GM12872 (cell line): ENCODE results near the gene OSBP2.

Experiments used
- TF ChIP-seq, protein P1 (sequence below): IDR thresholded peaks from 3 replicates; pipeline ENCODE4 v1.5.1; 2011; ENCODE audit warnings: low read depth, mild to moderate bottlenecking, low read length, moderate library complexity; ENCODE audit not compliant: insufficient read depth

OSBP2 gene

DNA sequence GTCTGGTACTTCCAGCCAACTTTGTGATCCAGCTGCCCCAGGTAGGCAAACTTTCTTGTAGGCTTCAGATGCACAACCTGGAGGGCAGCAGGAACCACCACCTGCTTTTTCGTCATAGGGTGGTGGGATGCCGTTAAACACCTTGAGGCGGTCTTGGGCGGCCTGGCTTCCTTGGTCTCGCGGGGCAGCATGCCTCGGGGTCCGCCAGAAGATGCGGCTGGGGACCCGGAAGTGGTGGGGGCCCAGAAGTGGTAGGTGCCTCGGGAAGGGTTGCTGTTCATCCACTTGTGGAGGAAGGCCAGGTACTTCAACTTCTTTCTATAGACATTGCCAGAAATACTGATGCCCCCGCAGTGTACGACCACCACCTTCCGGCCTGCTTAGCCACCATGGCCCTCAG lies 40.3 kb upstream of the OSBP2 start:
- TF ChIP-seq, protein P1, sequence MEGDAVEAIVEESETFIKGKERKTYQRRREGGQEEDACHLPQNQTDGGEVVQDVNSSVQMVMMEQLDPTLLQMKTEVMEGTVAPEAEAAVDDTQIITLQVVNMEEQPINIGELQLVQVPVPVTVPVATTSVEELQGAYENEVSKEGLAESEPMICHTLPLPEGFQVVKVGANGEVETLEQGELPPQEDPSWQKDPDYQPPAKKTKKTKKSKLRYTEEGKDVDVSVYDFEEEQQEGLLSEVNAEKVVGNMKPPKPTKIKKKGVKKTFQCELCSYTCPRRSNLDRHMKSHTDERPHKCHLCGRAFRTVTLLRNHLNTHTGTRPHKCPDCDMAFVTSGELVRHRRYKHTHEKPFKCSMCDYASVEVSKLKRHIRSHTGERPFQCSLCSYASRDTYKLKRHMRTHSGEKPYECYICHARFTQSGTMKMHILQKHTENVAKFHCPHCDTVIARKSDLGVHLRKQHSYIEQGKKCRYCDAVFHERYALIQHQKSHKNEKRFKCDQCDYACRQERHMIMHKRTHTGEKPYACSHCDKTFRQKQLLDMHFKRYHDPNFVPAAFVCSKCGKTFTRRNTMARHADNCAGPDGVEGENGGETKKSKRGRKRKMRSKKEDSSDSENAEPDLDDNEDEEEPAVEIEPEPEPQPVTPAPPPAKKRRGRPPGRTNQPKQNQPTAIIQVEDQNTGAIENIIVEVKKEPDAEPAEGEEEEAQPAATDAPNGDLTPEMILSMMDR: no peak

DNA sequence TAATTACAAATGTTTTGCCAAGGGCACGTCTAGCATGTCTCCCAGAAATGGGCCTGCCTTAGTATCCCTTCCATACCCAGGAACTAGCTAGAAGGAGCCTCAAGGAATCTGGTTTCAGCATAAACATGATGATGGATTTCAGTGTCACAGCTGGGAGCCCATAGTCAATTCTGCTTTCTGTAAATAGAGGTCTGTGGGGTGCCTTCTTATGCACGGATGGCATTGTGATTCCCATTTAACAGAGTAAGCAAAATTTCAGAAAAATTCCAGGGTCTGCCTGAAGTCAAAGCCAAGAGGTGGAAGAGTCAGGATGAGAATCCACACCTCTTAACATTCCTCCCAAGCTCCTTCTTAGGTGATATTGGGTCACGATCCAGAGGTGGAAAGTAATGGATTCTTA lies 39.1 kb upstream of the OSBP2 start:
- TF ChIP-seq, protein P1: no peak

GRCh38 chr22:30662040-30662439 lies 32.6 kb upstream of the OSBP2 start:
- TF ChIP-seq, protein P1: no peak

GRCh38 chr22:30664798-30665197 lies 29.9 kb upstream of the OSBP2 start:
- TF ChIP-seq, protein P1: no peak

DNA sequence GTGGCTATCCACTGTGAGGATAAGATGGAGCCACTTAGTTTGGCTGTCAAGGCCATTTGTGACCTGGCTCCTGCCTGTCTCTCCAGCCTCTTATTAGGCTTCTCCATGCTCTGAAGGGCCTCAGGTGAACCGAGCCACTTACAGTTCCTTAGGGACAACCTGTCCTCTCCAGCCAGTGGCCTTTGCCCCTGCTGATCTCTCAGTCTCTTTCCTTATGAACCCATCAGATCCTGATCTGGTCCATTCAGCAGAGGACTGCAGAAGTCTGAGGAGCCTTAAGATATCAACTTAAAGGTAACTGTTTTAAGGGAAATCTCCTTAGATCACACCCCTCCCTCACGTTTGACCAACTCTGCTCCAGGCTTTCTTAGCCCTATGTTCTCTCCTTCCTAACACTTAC lies 29.4 kb upstream of the OSBP2 start:
- TF ChIP-seq, protein P1: no peak

- TF ChIP-seq, protein P1: no peak
Measured at GRCh38 chr22:30665786-30666185, 28.9 kb upstream of the OSBP2 start.

- TF ChIP-seq, protein P1: no peak
Measured at GRCh38 chr22:30667107-30667493, 27.6 kb upstream of the OSBP2 start.
